Fibroblast of the conjunctiva (primary cell): Measurements from ENCODE around the gene ZNF335.
A peak's percentile ranks its signal among the peaks of the same experiment; 100 is the strongest.
"Not testable (repeated sequence)": the region's sequence is repeated elsewhere in the genome, so short reads cannot be mapped to it uniquely, and the experiment has no call there.

ENCODE experiments used
- DNase-seq: peaks from one replicate; pipeline ENCODE4 v3.0.0-alpha.2; 2010; ENCODE audit warnings: low read depth

Gene ZNF335

GRCh38 chr20:46002008-46002407, 30.0 kb upstream of the ZNF335 start:
- no peak for DNase-seq

DNA sequence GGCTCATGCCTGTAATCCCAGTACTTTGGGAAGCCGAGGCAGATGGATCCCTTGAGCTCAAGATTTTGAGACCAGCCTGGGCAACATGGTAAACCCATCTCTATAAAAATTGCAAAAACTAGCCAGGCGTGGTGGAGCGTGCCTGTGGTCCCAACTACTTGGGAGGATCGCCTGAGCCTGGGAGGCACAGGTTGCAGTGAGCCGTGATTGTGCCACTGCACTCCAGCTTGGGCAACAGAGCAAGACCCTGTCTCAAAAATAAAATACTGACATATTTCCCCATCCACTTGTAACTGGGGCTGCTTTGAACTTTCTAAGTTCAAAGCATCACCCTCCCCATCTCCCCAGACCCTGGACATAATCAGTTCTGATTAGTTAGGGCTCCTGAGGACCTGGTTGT, 29.5 kb upstream of the ZNF335 start:
- no peak for DNase-seq

GRCh38 chr20:46000262-46000996, 28.4 kb upstream of the ZNF335 start:
- DNase-seq = no peak

- DNase-seq = no peak
Measured at GRCh38 chr20:45999557-46000261, 27.7 kb upstream of the ZNF335 start.

- DNase-seq = no peak
Measured at GRCh38 chr20:45998761-45999160, 26.8 kb upstream of the ZNF335 start.

- DNase-seq = no peak
Measured at GRCh38 chr20:45998337-45998736, 26.3 kb upstream of the ZNF335 start.

GRCh38 chr20:45997187-45997586, 25.2 kb upstream of the ZNF335 start:
- DNase-seq = no peak

DNA sequence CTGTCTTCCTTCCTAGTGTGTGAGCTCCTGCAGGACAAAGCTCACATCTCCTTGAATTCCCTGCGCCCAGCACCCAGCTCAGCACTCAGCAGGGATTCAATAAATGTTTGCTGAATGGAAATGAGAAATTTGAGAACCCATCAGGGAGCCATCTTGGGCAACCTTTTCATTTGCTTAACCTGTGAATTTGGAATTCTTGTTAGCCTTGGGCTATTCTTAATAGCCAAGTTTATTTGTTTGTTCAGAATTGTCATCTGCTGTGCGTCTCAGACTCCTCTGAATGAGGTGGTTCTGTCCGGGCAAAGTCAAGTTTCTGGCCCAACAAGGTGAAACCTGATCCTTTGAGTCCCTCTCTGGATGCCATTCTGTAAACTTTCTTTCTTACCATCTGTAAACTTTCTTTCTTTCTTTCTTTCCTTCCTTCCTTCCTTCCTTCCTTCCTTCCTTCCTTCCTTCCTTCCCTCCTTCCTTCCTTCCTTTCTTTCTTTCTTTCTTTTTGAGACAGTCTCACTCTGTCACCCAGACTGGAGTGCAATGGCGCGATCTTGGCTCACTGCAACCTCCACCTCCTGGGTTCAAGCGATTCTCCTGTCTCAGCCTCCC, 23.6 kb upstream of the ZNF335 start:
- DNase-seq = not testable (repeated sequence)

GRCh38 chr20:45994761-45995493, 22.9 kb upstream of the ZNF335 start:
- no peak for DNase-seq

DNA sequence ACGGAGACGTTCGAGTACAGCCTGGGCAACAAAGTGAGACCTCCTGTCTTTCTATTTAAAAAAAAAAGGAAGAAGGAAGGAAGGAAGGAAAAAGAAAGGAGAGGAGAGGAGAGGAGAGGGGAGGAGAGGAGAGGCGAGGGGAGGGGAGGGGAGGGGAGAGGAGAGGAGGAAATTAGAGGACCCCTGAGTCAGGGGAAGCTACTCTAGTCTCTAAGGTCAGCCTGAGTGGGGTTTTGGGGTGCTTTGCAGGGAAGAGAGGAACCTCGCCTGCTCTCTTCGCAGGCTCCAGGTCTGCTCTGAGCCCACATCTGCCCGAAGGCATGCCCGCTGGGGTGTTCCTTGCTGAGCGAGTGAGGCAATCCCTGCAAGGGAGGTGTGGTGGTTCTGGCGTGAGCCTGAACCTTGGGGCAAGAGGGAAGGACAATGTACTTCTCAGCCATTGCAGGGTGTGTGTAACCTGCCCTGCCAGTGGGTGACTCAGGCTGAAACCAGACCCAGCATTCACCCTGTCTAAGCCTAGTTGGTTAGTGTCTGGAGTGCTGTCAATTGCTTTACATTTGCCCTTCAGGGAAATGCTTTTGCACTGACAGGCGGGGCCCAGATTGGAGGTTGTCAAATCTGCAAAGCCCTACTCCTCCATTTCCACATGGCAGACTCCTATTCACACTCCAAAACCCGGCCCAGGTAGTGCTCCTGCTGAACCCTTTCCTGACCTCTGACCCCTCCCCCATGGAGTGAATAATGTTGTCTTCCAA, 21.4 kb upstream of the ZNF335 start:
- DNase-seq = no peak

- no peak for DNase-seq
Measured at GRCh38 chr20:45991616-45992015, 19.6 kb upstream of the ZNF335 start.

DNA sequence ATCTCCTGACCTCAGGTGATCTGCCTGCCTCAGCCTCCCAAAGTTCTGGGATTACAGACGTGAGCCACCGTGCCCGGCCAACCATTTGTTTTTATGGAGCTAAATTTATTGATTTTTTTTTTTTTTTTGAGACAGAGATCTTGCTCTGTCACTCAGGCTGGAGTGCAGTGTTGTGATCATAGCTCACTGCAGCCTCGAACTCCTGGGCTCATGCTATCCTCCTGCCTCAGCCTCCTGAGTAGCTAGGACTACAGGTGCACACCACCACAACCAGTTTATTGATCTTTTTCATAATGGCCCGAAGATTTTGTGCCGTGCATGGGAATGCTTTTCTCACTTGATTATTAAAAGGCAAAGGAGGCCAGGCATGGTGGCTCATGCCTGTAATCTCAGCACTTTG, 16.8 kb upstream of the ZNF335 start:
- not testable (repeated sequence) for DNase-seq

DNA sequence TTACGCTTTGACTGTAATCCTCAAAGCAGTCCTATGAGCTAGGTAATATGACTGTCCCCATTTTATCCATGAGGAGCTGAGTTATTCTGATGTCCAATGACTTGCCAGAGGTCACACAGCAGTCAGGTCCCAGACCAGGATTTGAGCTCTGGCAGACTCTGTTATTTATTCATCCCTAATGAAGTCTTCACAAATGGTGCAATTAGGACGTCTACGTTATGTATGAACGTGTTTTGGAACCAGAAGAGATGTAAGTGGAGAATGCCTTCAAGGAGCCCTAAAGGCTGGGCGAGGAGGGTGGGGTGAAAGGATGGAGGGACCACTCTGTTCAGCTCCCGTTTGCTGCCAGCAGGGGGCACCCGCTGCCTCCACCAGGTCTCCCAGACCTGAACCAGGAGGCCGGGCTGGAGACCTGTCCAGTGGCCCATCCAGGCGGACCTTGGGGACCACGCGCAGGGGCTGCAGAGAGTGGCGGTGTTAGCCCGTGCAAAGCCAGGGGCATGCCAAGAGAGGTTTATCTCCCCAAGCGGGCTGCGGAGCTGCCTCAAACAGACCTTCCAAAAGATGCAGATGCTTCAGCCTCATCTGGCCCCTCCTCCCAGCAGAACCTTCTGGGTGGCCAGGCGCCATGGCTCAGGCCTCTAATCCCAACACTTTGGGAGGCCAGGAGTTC, 15.2 kb upstream of the ZNF335 start:
- DNase-seq = peak; percentile 26

GRCh38 chr20:45985573-45985972, 13.6 kb upstream of the ZNF335 start:
- DNase-seq = no peak

DNA sequence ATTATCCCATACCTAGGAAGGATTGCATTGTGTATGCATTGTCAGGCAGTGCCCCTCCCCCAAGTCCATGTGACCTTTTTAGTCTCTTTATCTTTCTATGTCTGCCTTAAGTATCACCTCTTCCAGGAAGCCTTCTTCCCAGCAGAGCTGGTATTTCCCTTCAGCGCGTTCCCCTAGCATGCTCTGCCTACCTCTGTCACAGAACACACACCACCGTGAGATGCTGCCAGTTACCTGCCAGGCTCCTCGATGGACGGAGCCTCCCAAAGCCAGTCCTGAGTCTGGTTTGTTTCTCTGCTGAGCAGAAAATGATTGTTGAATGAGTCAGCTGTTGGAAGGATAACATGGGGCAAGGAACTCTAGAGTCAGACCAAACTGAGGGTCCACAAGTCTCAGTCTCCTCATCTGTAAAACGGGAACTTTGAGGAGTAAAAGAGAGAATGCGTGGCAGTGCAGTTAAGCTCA, 11.3 kb upstream of the ZNF335 start:
- DNase-seq = no peak

GRCh38 chr20:45981261-45981660, 9.3 kb upstream of the ZNF335 start:
- DNase-seq = no peak

- DNase-seq = no peak
Measured at GRCh38 chr20:45976086-45976485, 4.1 kb upstream of the ZNF335 start.

- DNase-seq = no peak
Measured at GRCh38 chr20:45975686-45976085, 3.7 kb upstream of the ZNF335 start.

DNA sequence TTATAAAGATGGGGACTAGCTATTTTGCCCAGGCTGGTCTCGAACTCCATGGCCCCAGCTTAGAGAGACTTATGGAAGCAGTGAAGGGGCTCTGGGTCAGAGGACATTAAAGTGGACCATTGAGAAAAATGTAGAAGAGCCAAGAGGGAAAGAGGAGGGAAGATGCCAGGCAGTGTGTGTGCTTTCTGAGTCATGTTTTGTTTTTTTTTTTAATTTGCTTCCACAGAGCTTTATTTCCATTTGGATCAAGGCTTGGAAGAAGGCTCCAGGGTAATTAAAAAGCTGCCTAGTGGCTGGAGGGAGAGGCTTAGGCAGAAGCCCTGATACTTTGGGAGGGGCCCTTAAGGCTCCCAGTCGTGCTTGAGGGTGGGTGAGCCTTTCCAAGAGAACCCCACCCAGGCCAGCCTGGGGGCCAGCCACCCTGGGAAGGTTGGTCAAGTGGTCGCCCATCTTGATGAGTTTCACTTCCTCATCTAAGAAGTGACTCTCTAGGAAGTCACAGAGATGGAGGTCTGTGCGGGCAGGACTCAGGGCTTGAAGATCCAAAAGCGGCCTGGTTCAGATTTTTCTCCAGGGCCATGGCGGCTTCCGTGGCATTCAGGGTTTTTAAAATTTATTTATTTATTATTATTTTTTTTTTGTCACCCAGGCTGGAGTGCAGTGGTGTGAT, 3.0 kb upstream of the ZNF335 start:
- no peak for DNase-seq

DNA sequence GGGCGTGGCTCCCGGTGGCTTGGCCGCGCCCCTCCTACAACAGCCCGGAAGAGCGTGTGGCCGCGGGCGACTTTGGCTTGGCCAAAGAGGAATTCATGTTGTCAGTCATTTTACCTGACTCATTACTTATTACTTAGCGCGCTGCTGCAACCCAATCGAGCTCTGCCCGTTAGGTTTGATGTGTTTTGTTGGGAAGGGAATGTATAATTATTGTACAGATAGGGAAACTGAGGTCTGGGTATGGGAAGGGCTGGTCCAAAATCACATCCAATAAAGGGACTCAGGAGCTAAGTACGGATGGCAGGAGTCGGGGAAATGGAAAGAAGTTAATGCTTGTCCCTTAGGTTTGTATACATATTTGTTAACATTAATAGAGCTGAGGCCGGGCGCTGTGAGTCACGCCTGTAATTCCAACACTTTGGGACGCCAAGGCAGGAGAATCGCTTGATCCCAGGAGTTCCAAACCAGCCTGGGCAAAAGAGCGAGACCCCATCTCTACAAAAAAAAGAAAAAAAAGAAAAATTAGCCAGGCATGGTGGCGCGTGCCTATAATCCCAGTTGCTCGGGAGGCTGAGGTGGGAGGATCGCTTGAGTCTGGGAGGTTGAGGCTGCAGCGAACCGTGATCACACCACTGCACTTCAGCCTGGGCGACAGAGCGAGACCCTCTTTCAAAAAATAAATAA, 639 bp upstream of the ZNF335 start:
- DNase-seq = peak; percentile 92
